Adrenal gland (tissue), 5 donors: ENCODE data around the gene MSANTD4.
"Not testable (repeated sequence)": the region's sequence is repeated elsewhere in the genome, so short reads cannot be mapped to it uniquely, and the experiment has no call there.

Experiments used
- CTCF ChIP-seq, 6 experiments: fragments of 450-650 bp in 4 of 6; fragments of 200-600 bp in 2 of 6; sonication (generic) in 1 of 6; IDR thresholded peaks; 1 replicate in 5 of 6; 2 replicates in 1 of 6; pipeline versions ENCODE4 v1.5.1 to v1.8.0; 2016 to 2021; ENCODE audit warnings: antibody characterized with exemption in 6 of 6, mild to moderate bottlenecking in 2 of 6, moderate library complexity in 1 of 6
- POLR2A ChIP-seq, 2 donors: fragments of 450-650 bp; IDR thresholded peaks; one replicate each; pipeline ENCODE4 v1.6.1; 2017; ENCODE audit warnings: antibody characterized with exemption in 2 of 2, mild to moderate bottlenecking in 2 of 2, moderate library complexity in 1 of 2
- donor health status: DM: no; HTN: no; CAD: no.

- not testable (repeated sequence) for TF ChIP-seq POLR2A, CTCF (IDR thresholded peaks at IDR 0.05)
These were observed 36.3 kb upstream of the MSANTD4 start for GRCh38 chr11:106058377-106058776.
